Endothelial cell of umbilical vein (primary cell): ENCODE results near the gene DHRS2. TPM values are rescaled to one million over a fixed set of nuclear protein-coding genes. Genes with fewer than 3 reads are reported as not detected.

Experiments used
- BruUV-seq: library from RNA; stranded (reverse); fragments of 400-500 nt; replicated peaks from 2 replicates; lab custom pipeline; 2021; lab: Mats Ljungman, UMichigan
- CTCF ChIA-PET: fragments of 300-600, 350-600 bp; sonication (Branson Sonifier 250); formaldehyde crosslinking; loops from one replicate; lab custom pipeline; 2021; ENCODE audit warnings: antibody characterized with exemption, inconsistent platforms; lab: Charles Lee
- POLR2A ChIA-PET: fragments of 300-600, 350-600 bp; sonication (Branson Sonifier 250); formaldehyde crosslinking; loops from one replicate; lab custom pipeline; 2021; ENCODE audit warnings: antibody characterized with exemption, inconsistent platforms; lab: Charles Lee
- DNase-seq: peaks from one replicate; pipeline ENCODE4 v3.0.0-alpha.2; 2011; ENCODE audit warnings: low read depth, low spot score
- FAIRE-seq: peaks from 2 replicates; lab custom pipeline; 2011; peaks lifted over from hg19 to GRCh38; lab: Jason Lieb, UNC
- H2AFZ ChIP-seq: 2 replicates; pipeline ENCODE4 v1.6.0; 2012; ENCODE audit warnings: low read depth, low read length, control low read depth, inconsistent platforms
- H3K27ac ChIP-seq: 2 replicates; pipeline ENCODE4 v1.5.1; 2011; ENCODE audit warnings: low read depth, mild to moderate bottlenecking, control low read depth, low read length, moderate library complexity; ENCODE audit not compliant: insufficient read depth
- H3K27me3 ChIP-seq, 2 experiments: 2 replicates each; pipeline versions ENCODE4 v1.6.0 to v1.6.1; 2011; ENCODE audit warnings: low read length in 2 of 2, mixed read lengths in 1 of 2; ENCODE audit not compliant: control insufficient read depth in 2 of 2, insufficient read depth in 2 of 2
- H3K36me3 ChIP-seq, 2 experiments: 2 replicates in 1 of 2; 3 replicates in 1 of 2; pipeline ENCODE4 v1.5.1; 2011; ENCODE audit warnings: low read length in 2 of 2, mild to moderate bottlenecking in 1 of 2, moderate library complexity in 1 of 2; ENCODE audit not compliant: control insufficient read depth in 2 of 2, insufficient read depth in 2 of 2; ENCODE audit errors: extremely low read depth in 1 of 2
- H3K4me1 ChIP-seq: 3 replicates; pipeline ENCODE4 v1.5.1; 2011; ENCODE audit warnings: mild to moderate bottlenecking, low read length; ENCODE audit not compliant: control insufficient read depth, insufficient read depth; ENCODE audit errors: extremely low read depth
- H3K4me2 ChIP-seq: 2 replicates; pipeline ENCODE4 v1.6.1; 2011; ENCODE audit warnings: low read length, control low read depth, mixed read lengths; ENCODE audit not compliant: insufficient read depth
- H3K4me3 ChIP-seq, 3 experiments: fragments of 200-600 bp in 1 of 3; sonication (generic), shearing (Covaris generic) in 1 of 3; replicated peaks in 1 of 3; 2 replicates each; pipeline ENCODE4 v1.5.1; 2011 to 2016; ENCODE audit warnings: control low read depth in 3 of 3, low read length in 3 of 3, mild to moderate bottlenecking in 2 of 3, inconsistent platforms in 1 of 3, low read depth in 1 of 3, moderate library complexity in 1 of 3; ENCODE audit not compliant: insufficient read depth in 1 of 3
- H3K79me2 ChIP-seq: 2 replicates; pipeline ENCODE4 v1.6.0; 2012; ENCODE audit warnings: low read length, inconsistent platforms; ENCODE audit not compliant: control insufficient read depth, insufficient read depth
- H3K9ac ChIP-seq: replicated peaks from 2 replicates; pipeline ENCODE3; 2011; ENCODE audit warnings: low read length, control low read depth; ENCODE audit not compliant: insufficient read depth; ENCODE audit errors: extremely low read depth
- H3K9me1 ChIP-seq: replicated peaks from 3 replicates; pipeline ENCODE4 v1.6.0; 2011; ENCODE audit warnings: mild to moderate bottlenecking, low read length; ENCODE audit not compliant: control insufficient read depth, insufficient read depth; ENCODE audit errors: extremely low read depth
- H3K9me3 ChIP-seq: replicated peaks from 2 replicates; pipeline ENCODE4 v1.5.1; 2012; ENCODE audit warnings: low read length, inconsistent platforms; ENCODE audit not compliant: control insufficient read depth, insufficient read depth
- H4K20me1 ChIP-seq: replicated peaks from 2 replicates; pipeline ENCODE3; 2011; ENCODE audit warnings: mild to moderate bottlenecking, low read length; ENCODE audit not compliant: control insufficient read depth, insufficient read depth; ENCODE audit errors: extremely low read depth
- CTCF ChIP-seq, 2 donors: IDR thresholded peaks; 1 replicate in 1 of 2; 2 replicates in 1 of 2; pipeline ENCODE4 v1.5.1; 2011; ENCODE audit warnings: low read length in 2 of 2, mild to moderate bottlenecking in 2 of 2, moderate library complexity in 2 of 2, control low read depth in 1 of 2, inconsistent platforms in 1 of 2, low read depth in 1 of 2; ENCODE audit not compliant: insufficient read depth in 1 of 2; ENCODE audit errors: extremely low read depth in 1 of 2
- EZH2 ChIP-seq: IDR thresholded peaks from 2 replicates; pipeline ENCODE4 v1.6.1; 2012; ENCODE audit warnings: borderline replicate concordance, low read depth, mild to moderate bottlenecking, moderate library complexity, low read length, inconsistent platforms; ENCODE audit not compliant: severe bottlenecking
- FOS ChIP-seq: IDR thresholded peaks from 2 replicates; pipeline ENCODE4 v1.6.1; 2011; ENCODE audit warnings: mild to moderate bottlenecking, low read length, moderate library complexity, borderline replicate concordance; ENCODE audit not compliant: insufficient read depth
- GATA2 ChIP-seq: IDR thresholded peaks from 2 replicates; pipeline ENCODE4 v1.7.0; 2011; ENCODE audit warnings: low read depth, mild to moderate bottlenecking, moderate library complexity, mixed read lengths, low read length; ENCODE audit not compliant: insufficient read length, insufficient read depth
- JUN ChIP-seq: IDR thresholded peaks from 2 replicates; pipeline ENCODE4 v1.6.1; 2011; ENCODE audit warnings: borderline replicate concordance, low read depth; ENCODE audit not compliant: insufficient read length, insufficient read depth
- MAX ChIP-seq: IDR thresholded peaks from 2 replicates; pipeline ENCODE4 v1.6.1; 2011; ENCODE audit not compliant: insufficient read depth, insufficient read length
- MYC ChIP-seq: IDR thresholded peaks from one replicate; pipeline ENCODE4 v1.6.1; 2011; ENCODE audit warnings: mild to moderate bottlenecking, low read depth, low read length
- POLR2A ChIP-seq: IDR thresholded peaks from 2 replicates; pipeline ENCODE4 v1.6.1; 2012; ENCODE audit warnings: low read depth, mild to moderate bottlenecking, control low read depth, low read length
- POLR2AphosphoS5 ChIP-seq: IDR thresholded peaks from 2 replicates; pipeline ENCODE4 v1.6.1; 2012; ENCODE audit warnings: low read depth, mild to moderate bottlenecking, control low read depth, low read length, moderate library complexity; ENCODE audit not compliant: insufficient read depth
- dilution Hi-C: fragments of 300-500 bp; cut with MboI; formaldehyde crosslinking; loops from one replicate; pipeline ENCODE4 v1.15.0; 2019; ENCODE audit warnings: low sequenced_read_pairs; ENCODE audit not compliant: extremely low pct_ligation_motif_present
- intact Hi-C: fragments of 100-400 bp; cut with micrococcal nuclease; formaldehyde crosslinking; loops from one replicate; pipeline ENCODE4 v1.10.0; 2022
- polyA plus RNA-seq, 4 experiments: library from polyadenylated mRNA; depleted of rRNA in 3 of 4; stranded (reverse) in 3 of 4; unstranded in 1 of 4; fragments of >200 nt; gene quantifications; 2 replicates each; pipeline versions ENCODE4 v1.2.1 to v1.2.3, GENCODE V29; 2011 to 2012; ENCODE audit warnings: missing spikeins in 1 of 4
- total RNA-seq: library from RNA; stranded (reverse); gene quantifications from 2 replicates; pipeline ENCODE4 v1.2.3, GENCODE V29; 2021

The DHRS2 gene
- total and polyA plus RNA-seq, 2 donors (not counting 3 experiments of a cell fraction or from before 2014, with no cell fraction given) = 0.10 TPM; not detected in 1

DNA sequence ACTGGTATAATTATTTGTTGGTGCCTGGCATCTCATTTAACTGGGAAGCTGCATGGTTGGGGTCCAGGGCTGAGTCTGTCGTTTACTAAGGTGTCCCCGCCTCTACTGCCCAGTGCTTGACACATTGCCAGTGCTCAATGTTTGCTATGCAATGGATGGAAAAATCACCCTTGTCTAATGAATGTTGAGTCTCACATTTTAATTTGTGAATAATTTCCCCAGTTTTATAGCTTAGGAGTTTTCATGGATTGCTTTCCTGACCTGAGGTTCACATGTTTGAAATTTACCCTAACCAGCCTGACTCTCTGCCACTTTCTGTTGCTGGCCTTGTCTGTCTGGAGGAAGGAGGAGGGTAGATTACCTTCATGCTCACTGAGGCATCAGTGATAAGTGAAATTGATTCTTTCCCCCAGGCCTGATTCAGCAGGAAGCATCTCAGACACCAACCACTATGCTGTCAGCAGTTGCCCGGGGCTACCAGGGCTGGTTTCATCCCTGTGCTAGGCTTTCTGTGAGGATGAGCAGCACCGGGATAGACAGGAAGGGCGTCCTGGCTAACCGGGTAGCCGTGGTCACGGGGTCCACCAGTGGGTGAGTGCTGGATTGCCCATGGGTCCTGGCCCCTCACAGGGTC, 2.4 kb downstream of the DHRS2 start:
- intact Hi-C loops = no loop called here
- no peaks in the 10 kb centered on the region for H3K4me1 ChIP-seq
- H3K9me3 ChIP-seq = no peaks in the 10 kb centered on the region
- DNase-seq = no peak
- H2AFZ ChIP-seq = no peak overlapping the region
- FAIRE-seq = no peak
- H3K27ac ChIP-seq = no peak overlapping the region
- BruUV-seq = no TSS peak
- no peaks in the 10 kb centered on the region for H4K20me1 ChIP-seq
- no peak overlapping the region for H3K4me2 ChIP-seq
- ChIA-PET POLR2A (no interaction called here), CTCF (interaction anchor here (1.6 kb wide), 1 partner anchor 50 kb away, joined by 4 read pairs; no protein-coding TSS in a partner anchor)
- no peaks in the 10 kb centered on the region for H3K9me1 ChIP-seq
- H3K9ac ChIP-seq = no peak overlapping the region
- H3K27me3 ChIP-seq = peaks cover 0 to under 1% of the 10 kb centered on the region in 2 experiments
- H3K36me3 ChIP-seq = no peaks in the 10 kb centered on the region
- no peaks in the 10 kb centered on the region for H3K79me2 ChIP-seq
- no peak for TF ChIP-seq EZH2
- TF ChIP-seq GATA2 = no peak
- TF ChIP-seq POLR2AphosphoS5 = no peak
- TF ChIP-seq JUN = no peak
- no peak for TF ChIP-seq POLR2A
- no peak for TF ChIP-seq MAX
- no peak for TF ChIP-seq FOS
- no peak for TF ChIP-seq MYC
- TF ChIP-seq CTCF (IDR thresholded peaks at IDR 0.05; ENCODE audit: extremely low read depth in 1 of 2, insufficient read depth in 1 of 2, low read depth in 1 of 2, low read length in 2 of 2) = no peak
- no peak overlapping the region for H3K4me3 ChIP-seq
- dilution Hi-C loops = no loop called here
